ENCODE measurements around the gene IL18R1.

The IL18R1 gene

DNA sequence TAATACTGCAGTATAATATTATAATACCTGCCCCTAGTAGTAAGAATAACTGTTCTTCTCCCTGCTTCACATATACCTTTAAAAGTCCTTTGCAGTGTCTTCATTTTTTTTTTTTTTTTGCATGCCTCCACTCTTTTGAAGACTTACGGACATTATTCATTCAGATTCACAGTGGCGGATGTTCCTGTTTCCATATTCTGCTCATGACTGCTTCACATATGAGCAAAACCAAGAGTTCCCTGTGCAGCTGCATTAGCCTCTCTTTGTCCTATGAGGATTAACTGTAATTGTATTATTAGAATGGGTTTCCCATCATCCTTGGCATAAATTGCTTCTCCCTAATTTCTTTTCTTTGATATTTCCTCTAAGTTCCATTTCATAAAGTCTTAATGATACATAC is 80.1 kb downstream of the IL18R1 start:
- H4K5ac ChIP-seq (ENCODE audit: low read length), result no peak overlapping the region
- no peak overlapping the region for H3K18ac ChIP-seq (ENCODE audit: low read length)
- H3K27me3 ChIP-seq (ENCODE audit: insufficient read depth, low read length, poor library complexity), result no peaks in the 10 kb centered on the region
- no peaks in the 10 kb centered on the region for H3K79me1 ChIP-seq (ENCODE audit: low read length)
- WGBS (ENCODE audit: extremely low coverage, insufficient coverage, low lambda C conversion rate), result no CpG with 5 or more reads among the region's 2 CpGs
- H3K27ac ChIP-seq (ENCODE audit: low read depth, low read length), result no peak overlapping the region
- H3K9ac ChIP-seq (ENCODE audit: low read length), result no peak overlapping the region
- H2BK5ac ChIP-seq (ENCODE audit: low read length), result no peak overlapping the region
- H3K56ac ChIP-seq (ENCODE audit: low read length), result no peak overlapping the region
- no peak overlapping the region for H3K23ac ChIP-seq (ENCODE audit: low read length)
- no peaks in the 10 kb centered on the region for H3K79me2 ChIP-seq (ENCODE audit: control insufficient read depth, insufficient read depth, low read length)
- no peak for DNase-seq
- no peaks in the 10 kb centered on the region for H3K4me1 ChIP-seq (ENCODE audit: control insufficient read depth, low read depth, low read length)
- no peaks in the 10 kb centered on the region for H3K36me3 ChIP-seq (ENCODE audit: control insufficient read depth, insufficient read depth, low read length)
- no peak overlapping the region for H3K4ac ChIP-seq (ENCODE audit: low read depth, low read length)
- H2BK15ac ChIP-seq (replicated peaks; ENCODE audit: low read depth), result no peak overlapping the region
- H4K8ac ChIP-seq (ENCODE audit: low read depth, low read length), result no peak overlapping the region
- no peak overlapping the region for H2BK120ac ChIP-seq (ENCODE audit: low read depth, low read length)
- no peak overlapping the region for H3K4me3 ChIP-seq (ENCODE audit: low read length)
- H3K4me2 ChIP-seq (ENCODE audit: low read length), result no peak overlapping the region
- no peak overlapping the region for H2AK5ac ChIP-seq (ENCODE audit: low read length)

DNA sequence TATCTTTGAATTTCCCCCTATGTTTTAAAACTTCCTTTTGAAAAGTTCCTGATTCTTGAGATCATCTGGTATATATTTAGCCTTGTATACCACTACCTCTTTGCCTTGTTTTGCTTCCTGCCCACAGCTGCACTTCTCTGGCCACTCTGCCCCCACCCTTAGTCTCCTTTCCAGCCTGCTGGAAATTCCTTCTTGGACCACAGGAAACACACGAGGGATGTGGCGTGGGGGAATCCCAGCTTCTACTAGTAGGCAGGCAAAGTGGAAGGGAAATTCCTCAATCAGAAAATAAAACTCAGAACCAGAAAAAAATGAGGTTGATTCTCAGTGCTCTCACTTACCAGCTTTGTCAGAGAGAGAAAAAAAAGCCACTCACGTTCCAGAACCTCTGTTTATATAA is 80.7 kb downstream of the IL18R1 start:
- no peaks in the 10 kb centered on the region for H3K4me1 ChIP-seq (ENCODE audit: control insufficient read depth, low read depth, low read length)
- H3K9ac ChIP-seq (ENCODE audit: low read length), result no peak overlapping the region
- no peak overlapping the region for H2BK15ac ChIP-seq (replicated peaks; ENCODE audit: low read depth)
- no peaks in the 10 kb centered on the region for H3K79me1 ChIP-seq (ENCODE audit: low read length)
- H4K8ac ChIP-seq (ENCODE audit: low read depth, low read length), result no peak overlapping the region
- H3K4ac ChIP-seq (ENCODE audit: low read depth, low read length), result no peak overlapping the region
- H3K79me2 ChIP-seq (ENCODE audit: control insufficient read depth, insufficient read depth, low read length), result no peaks in the 10 kb centered on the region
- no peaks in the 10 kb centered on the region for H3K27me3 ChIP-seq (ENCODE audit: insufficient read depth, low read length, poor library complexity)
- no peak overlapping the region for H2BK5ac ChIP-seq (ENCODE audit: low read length)
- H3K23ac ChIP-seq (ENCODE audit: low read length), result no peak overlapping the region
- no peak overlapping the region for H4K5ac ChIP-seq (ENCODE audit: low read length)
- H3K18ac ChIP-seq (ENCODE audit: low read length), result no peak overlapping the region
- WGBS (ENCODE audit: extremely low coverage, insufficient coverage, low lambda C conversion rate), result no CpG with 5 or more reads among the region's 3 CpGs
- H3K4me2 ChIP-seq (ENCODE audit: low read length), result no peak overlapping the region
- H3K27ac ChIP-seq (ENCODE audit: low read depth, low read length), result no peak overlapping the region
- no peak overlapping the region for H3K56ac ChIP-seq (ENCODE audit: low read length)
- H2AK5ac ChIP-seq (ENCODE audit: low read length), result no peak overlapping the region
- H3K36me3 ChIP-seq (ENCODE audit: control insufficient read depth, insufficient read depth, low read length), result no peaks in the 10 kb centered on the region
- H2BK120ac ChIP-seq (ENCODE audit: low read depth, low read length), result no peak overlapping the region
- no peak for DNase-seq
- no peak overlapping the region for H3K4me3 ChIP-seq (ENCODE audit: low read length)

DNA sequence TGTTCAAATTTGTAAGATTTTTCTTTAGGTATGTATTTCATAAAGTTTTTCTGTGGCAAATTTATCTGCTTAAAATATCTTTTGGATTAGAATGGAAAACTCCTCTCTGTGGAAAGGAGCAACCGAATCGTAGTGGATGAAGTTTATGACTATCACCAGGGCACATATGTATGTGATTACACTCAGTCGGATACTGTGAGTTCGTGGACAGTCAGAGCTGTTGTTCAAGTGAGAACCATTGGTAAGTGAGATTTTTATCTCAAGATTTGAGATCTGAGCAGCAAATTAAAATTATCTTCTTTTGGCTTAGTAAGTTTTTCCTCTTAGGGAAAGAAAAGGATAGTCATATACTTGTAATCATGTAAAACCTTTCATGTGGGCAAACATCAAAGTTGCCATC is 81.5 kb downstream of the IL18R1 start:
- Histone ChIP-seq H3K4me3 (ENCODE audit: low read length) (no peak overlapping the region), H2AK5ac (ENCODE audit: low read length) (no peak overlapping the region), H3K23ac (ENCODE audit: low read length) (no peak overlapping the region), H3K79me1 (ENCODE audit: low read length) (no peaks in the 10 kb centered on the region), H3K79me2 (ENCODE audit: control insufficient read depth, insufficient read depth, low read length) (no peaks in the 10 kb centered on the region), H3K27me3 (ENCODE audit: insufficient read depth, low read length, poor library complexity) (no peaks in the 10 kb centered on the region), H2BK15ac (replicated peaks; ENCODE audit: low read depth) (no peak overlapping the region), H2BK120ac (ENCODE audit: low read depth, low read length) (no peak overlapping the region), H3K4ac (ENCODE audit: low read depth, low read length) (no peak overlapping the region), H3K18ac (ENCODE audit: low read length) (no peak overlapping the region), H3K9ac (ENCODE audit: low read length) (no peak overlapping the region), H4K5ac (ENCODE audit: low read length) (no peak overlapping the region), H3K4me1 (ENCODE audit: control insufficient read depth, low read depth, low read length) (no peaks in the 10 kb centered on the region), H3K56ac (ENCODE audit: low read length) (no peak overlapping the region), H3K4me2 (ENCODE audit: low read length) (no peak overlapping the region), H3K27ac (ENCODE audit: low read depth, low read length) (no peak overlapping the region), H4K8ac (ENCODE audit: low read depth, low read length) (no peak overlapping the region), H2BK5ac (ENCODE audit: low read length) (no peak overlapping the region), H3K36me3 (ENCODE audit: control insufficient read depth, insufficient read depth, low read length) (no peaks in the 10 kb centered on the region)
- DNase-seq, result no peak
- no CpG with 5 or more reads among the region's 4 CpGs for WGBS (ENCODE audit: extremely low coverage, insufficient coverage, low lambda C conversion rate)

DNA sequence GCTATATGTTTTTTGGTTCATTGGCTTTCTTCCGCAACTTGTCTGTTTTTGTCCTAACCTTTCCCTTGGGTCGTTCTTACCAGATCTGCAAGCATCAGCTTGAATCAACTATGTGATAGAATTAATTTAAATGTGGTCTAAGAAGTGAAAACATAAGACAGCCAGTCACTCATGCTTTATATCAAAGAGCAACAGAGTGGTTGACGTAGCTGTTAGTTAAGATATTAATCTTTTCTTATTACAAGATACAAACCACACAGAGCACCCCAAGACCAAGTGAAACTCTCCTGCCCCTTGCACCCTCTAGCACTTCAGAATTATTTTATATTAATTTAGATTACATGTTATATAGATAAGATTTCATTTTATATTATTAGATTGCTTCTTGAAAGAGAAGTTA is 82.5 kb downstream of the IL18R1 start:
- Histone ChIP-seq H3K27ac (ENCODE audit: low read depth, low read length) (no peak overlapping the region), H3K9ac (ENCODE audit: low read length) (no peak overlapping the region), H2BK15ac (replicated peaks; ENCODE audit: low read depth) (no peak overlapping the region), H4K5ac (ENCODE audit: low read length) (no peak overlapping the region), H3K79me2 (ENCODE audit: control insufficient read depth, insufficient read depth, low read length) (no peaks in the 10 kb centered on the region), H2AK5ac (ENCODE audit: low read length) (no peak overlapping the region), H2BK120ac (ENCODE audit: low read depth, low read length) (no peak overlapping the region), H2BK5ac (ENCODE audit: low read length) (no peak overlapping the region), H3K27me3 (ENCODE audit: insufficient read depth, low read length, poor library complexity) (no peaks in the 10 kb centered on the region), H4K8ac (ENCODE audit: low read depth, low read length) (no peak overlapping the region), H3K79me1 (ENCODE audit: low read length) (no peaks in the 10 kb centered on the region), H3K36me3 (ENCODE audit: control insufficient read depth, insufficient read depth, low read length) (no peaks in the 10 kb centered on the region), H3K4me3 (ENCODE audit: low read length) (no peak overlapping the region), H3K4me1 (ENCODE audit: control insufficient read depth, low read depth, low read length) (no peaks in the 10 kb centered on the region), H3K4me2 (ENCODE audit: low read length) (no peak overlapping the region), H3K23ac (ENCODE audit: low read length) (no peak overlapping the region), H3K18ac (ENCODE audit: low read length) (no peak overlapping the region), H3K56ac (ENCODE audit: low read length) (no peak overlapping the region), H3K4ac (ENCODE audit: low read depth, low read length) (no peak overlapping the region)
- no peak for DNase-seq
- WGBS (ENCODE audit: extremely low coverage, insufficient coverage, low lambda C conversion rate), result no CpG with 5 or more reads among the region's 3 CpGs

DNA sequence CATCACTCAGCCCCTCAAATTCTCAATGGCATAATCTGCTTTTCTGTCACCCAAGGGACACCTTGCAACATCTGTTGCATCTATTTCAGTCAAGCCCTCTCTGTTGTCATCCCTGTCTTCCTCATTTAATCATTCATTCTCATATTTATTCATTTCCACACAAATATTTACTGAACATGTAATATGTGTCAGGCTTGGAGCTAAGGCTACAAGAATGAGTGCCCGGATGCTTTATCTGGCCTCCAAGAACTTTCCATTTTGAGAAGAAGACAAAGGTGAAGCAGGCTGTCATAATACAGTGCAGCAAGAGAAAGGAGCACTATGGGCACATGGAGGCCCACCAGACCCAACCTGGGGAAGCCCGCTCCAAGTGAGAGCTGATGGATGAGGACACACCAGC is 83.0 kb downstream of the IL18R1 start:
- Histone ChIP-seq H3K36me3 (ENCODE audit: control insufficient read depth, insufficient read depth, low read length) (no peaks in the 10 kb centered on the region), H3K79me2 (ENCODE audit: control insufficient read depth, insufficient read depth, low read length) (no peaks in the 10 kb centered on the region), H3K18ac (ENCODE audit: low read length) (no peak overlapping the region), H3K9ac (ENCODE audit: low read length) (no peak overlapping the region), H3K23ac (ENCODE audit: low read length) (no peak overlapping the region), H2BK15ac (replicated peaks; ENCODE audit: low read depth) (no peak overlapping the region), H3K27ac (ENCODE audit: low read depth, low read length) (no peak overlapping the region), H3K4me3 (ENCODE audit: low read length) (no peak overlapping the region), H4K8ac (ENCODE audit: low read depth, low read length) (no peak overlapping the region), H3K4me2 (ENCODE audit: low read length) (no peak overlapping the region), H3K27me3 (ENCODE audit: insufficient read depth, low read length, poor library complexity) (no peaks in the 10 kb centered on the region), H3K4me1 (ENCODE audit: control insufficient read depth, low read depth, low read length) (no peaks in the 10 kb centered on the region), H4K5ac (ENCODE audit: low read length) (no peak overlapping the region), H3K79me1 (ENCODE audit: low read length) (no peaks in the 10 kb centered on the region), H2BK5ac (ENCODE audit: low read length) (no peak overlapping the region), H3K4ac (ENCODE audit: low read depth, low read length) (no peak overlapping the region), H2AK5ac (ENCODE audit: low read length) (no peak overlapping the region), H3K56ac (ENCODE audit: low read length) (no peak overlapping the region), H2BK120ac (ENCODE audit: low read depth, low read length) (no peak overlapping the region)
- no CpG with 5 or more reads among the region's 2 CpGs for WGBS (ENCODE audit: extremely low coverage, insufficient coverage, low lambda C conversion rate)
- DNase-seq, result no peak

DNA sequence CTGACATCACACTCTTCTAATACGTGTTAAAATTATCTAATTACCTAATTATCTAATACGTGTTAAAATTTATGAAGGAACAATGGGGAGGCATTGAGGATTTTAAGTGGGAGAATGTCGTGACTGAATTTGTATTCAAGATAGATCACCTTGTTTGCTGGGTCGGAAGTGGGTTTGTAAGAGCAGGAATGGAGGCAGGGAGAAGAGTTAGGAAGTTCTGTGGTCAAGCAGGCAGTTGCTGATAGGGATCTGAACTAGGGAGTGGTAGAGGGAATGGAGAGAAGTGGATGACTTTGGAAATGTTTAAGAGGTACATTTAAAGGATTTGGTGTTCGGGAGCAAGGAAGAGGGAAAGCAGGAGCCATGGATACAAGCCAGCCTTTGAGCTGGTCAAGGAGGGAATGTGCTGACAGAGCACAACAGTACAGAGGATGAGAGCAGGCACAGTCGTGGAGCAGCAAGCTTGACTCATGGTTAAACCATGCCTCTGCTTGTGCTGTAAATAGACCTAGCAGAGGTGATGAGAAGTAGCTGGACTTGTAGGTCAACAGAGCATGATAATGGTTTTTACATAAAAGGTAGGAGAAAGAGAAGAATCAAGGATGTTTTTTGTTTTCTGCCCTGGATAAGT is 83.6 kb downstream of the IL18R1 start:
- Histone ChIP-seq H3K27ac (ENCODE audit: low read depth, low read length) (no peak overlapping the region), H3K56ac (ENCODE audit: low read length) (no peak overlapping the region), H2AK5ac (ENCODE audit: low read length) (no peak overlapping the region), H3K4me3 (ENCODE audit: low read length) (no peak overlapping the region), H2BK120ac (ENCODE audit: low read depth, low read length) (no peak overlapping the region), H3K9ac (ENCODE audit: low read length) (no peak overlapping the region), H4K5ac (ENCODE audit: low read length) (no peak overlapping the region), H4K8ac (ENCODE audit: low read depth, low read length) (no peak overlapping the region), H3K23ac (ENCODE audit: low read length) (no peak overlapping the region), H3K4me2 (ENCODE audit: low read length) (no peak overlapping the region), H3K4ac (ENCODE audit: low read depth, low read length) (no peak overlapping the region), H3K36me3 (ENCODE audit: control insufficient read depth, insufficient read depth, low read length) (no peaks in the 10 kb centered on the region), H2BK5ac (ENCODE audit: low read length) (no peak overlapping the region), H3K79me2 (ENCODE audit: control insufficient read depth, insufficient read depth, low read length) (no peaks in the 10 kb centered on the region), H3K4me1 (ENCODE audit: control insufficient read depth, low read depth, low read length) (no peaks in the 10 kb centered on the region), H3K27me3 (ENCODE audit: insufficient read depth, low read length, poor library complexity) (no peaks in the 10 kb centered on the region), H2BK15ac (replicated peaks; ENCODE audit: low read depth) (no peak overlapping the region), H3K18ac (ENCODE audit: low read length) (no peak overlapping the region), H3K79me1 (ENCODE audit: low read length) (no peaks in the 10 kb centered on the region)
- DNase-seq, result peak; percentile 34
- WGBS (ENCODE audit: extremely low coverage, insufficient coverage, low lambda C conversion rate), result no CpG with 5 or more reads among the region's 6 CpGs

Measured in mesendoderm (in vitro differentiated cells).